Stimulated activated CD8-positive, alpha-beta memory T cell treated with anti-CD3 and anti-CD28 coated beads, Interleukin-4, amount 100 ng/mL, for 24 hours (primary cell): ENCODE data around the gene SLC7A6.
A peak's percentile ranks its signal among the peaks of the same experiment; 100 is the strongest.

Experiments used
- DNase-seq: peaks from one replicate; pipeline ENCODE4 v3.0.0-alpha.2; 2020; ENCODE audit warnings: low read depth

The SLC7A6 gene

DNA sequence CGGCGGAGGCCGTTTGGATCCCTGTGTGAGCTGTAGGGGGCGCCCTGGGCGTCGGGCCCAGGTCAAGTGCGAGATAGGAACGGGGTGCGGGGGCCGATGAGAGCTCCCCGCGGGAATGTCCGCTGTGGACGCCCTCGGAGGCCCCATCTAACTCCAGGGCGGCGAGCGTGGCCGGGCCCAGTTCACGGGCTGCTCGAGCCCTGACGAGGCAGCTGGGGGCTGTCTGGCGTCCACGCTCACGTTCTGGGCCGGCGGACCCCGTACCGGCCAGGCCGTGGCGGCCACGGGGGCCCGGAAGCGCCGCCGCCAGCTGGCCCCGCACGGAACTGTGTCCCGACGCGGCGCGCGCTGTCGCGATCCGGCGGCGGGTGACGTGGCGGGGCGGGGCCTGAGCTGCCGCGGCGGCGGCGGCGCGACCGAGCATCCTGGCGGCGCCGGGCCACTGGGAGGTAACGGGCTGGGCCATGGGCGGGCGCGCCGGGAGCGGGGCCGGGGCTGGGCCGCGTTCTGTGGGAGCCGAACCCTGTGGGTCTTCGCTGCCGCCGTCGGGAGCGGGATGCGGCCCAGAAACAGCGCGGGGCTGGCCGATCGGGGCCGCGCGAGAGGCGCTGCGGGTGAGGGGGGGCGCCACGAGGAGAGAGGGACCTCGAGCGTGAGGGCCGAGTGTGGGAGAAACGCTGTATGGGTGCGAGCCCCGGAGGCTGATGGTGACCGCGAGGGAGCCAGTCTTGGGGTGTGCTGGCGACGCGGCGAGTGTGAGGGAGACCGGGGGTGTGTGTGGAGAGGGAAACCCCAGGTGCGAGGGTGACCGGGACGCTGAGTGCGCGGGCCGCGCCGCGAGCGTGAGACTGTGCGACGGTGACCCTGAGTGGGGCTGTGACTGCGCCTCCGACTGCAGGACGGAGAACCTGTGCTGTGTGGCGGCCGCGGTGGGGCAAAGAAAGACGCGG is at the start of gene SLC7A6:
Gene SLC7A6, plus strand, starts transcription at position 399 of the 950 bp plus-strand sequence. CDS start 10,201 bp downstream, outside the sequence.
- DNase-seq: peak; percentile 75

DNA sequence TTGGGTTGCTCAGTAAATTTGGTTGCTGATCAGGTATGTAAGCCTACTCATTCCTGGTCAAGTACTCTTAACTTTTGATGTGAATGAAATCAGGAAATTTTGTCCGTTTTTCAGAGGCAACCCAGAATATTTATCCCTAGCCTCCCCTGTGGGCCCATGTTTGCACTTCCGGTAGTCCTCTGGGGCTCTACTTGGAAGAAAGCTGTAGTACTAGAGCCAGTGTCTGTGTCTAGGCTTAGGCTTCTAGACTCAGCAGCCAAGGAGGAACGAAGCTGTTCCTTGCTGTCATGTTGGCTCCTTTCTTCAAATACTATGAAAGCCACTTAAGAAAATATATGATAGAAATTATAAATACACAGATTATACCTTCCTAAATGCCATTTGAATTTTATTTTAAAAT is 49.6 kb upstream of the SLC7A6 start:
- no peak for DNase-seq

DNA sequence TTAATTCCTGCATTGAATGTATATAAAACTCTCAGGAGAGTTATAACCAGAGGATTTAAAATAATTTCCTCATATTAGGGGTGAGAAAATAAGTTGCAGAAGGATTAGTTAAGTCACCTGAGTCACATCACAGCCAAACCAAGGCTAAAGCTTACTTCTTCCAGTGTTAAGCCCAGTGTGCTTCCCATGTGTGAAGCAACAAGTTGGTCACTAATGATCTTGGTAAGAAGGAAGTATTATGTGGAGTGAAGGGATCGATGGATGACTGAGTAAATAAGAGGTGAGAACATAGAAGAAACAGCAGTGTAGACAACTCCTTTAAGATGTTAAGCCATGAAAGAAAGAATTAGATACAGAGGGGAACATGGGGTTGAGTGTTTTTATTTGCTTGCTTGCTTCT is 49.0 kb upstream of the SLC7A6 start:
- DNase-seq: no peak

DNA sequence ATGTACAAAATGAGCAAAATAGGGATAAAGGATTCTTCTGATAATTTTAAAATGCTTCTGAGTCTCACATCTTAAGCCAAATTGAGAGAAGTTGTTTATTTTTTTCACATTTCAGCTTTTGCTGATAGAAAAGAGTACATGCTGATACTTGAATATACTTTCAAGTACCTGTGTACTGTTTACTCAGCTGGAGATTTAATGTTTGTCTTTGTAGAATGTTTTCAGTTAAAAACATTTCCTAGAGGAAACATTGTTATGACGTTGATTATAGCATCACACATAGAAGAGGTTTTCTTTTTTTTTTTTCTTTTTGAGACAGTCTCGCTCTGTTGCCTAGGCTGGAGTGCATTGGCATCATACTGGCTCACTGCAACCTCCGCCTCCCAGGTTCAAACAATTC is 48.1 kb upstream of the SLC7A6 start:
- no peak for DNase-seq

DNA sequence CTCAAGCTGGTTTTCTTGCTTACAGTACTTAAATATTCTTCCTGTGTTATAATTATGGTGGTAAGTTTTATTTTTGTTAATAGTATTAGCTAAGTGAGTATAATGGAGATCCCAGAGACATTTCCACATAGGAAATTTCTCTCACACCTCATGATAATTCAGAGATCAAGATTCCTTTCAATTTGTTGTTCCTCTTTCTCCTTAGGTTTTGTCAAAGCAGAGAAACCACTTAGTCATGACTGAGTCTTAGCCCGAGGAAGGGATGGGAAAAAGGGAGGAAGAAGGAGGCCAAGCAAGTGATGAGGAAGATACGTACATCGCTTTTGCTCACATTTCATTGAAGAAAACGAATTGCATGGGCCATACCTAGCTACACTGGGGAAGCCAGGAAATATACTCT is 46.8 kb upstream of the SLC7A6 start:
- no peak for DNase-seq

- no peak for DNase-seq
Observed at GRCh38 chr16:68219725-68220351, 44.5 kb upstream of the SLC7A6 start.

DNA sequence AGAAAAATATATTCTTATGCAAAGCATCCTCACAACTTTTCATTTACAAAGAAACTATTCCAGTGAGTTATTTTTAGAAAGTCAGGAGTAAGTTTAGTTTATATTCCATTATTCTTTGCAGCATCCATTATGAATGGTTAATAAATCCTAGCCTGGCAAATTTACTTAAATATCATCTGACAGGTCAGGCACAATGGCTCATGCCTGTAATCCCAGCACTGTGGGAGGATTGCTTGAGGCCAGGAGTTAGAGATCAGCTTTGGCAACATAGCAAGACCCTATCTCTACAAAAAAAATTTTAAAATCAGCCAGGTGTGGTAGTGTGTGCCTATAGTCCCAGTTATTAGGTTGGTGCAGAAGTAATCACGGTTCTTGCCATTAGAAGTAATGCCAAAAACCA is 41.3 kb upstream of the SLC7A6 start:
- DNase-seq: no peak

DNA sequence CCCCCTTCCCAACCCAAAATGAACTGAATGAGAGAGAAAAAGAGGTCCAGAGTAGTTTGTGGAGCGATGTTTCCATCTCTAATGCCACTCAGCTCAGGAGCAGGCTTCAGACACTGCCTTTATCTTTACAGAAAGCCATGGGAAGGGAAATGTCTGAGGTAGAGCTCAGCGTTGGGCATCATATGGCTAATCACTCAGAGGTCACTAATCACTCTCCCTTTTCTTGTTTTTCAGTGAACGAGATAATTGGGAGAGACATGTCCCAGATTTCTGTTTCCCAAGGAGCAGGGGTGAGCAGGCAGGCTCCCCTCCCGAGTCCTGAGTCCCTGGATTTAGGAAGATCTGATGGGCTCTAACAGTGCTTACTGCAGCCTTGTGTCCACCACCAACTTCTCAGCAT is 38.2 kb upstream of the SLC7A6 start:
- DNase-seq: no peak

DNA sequence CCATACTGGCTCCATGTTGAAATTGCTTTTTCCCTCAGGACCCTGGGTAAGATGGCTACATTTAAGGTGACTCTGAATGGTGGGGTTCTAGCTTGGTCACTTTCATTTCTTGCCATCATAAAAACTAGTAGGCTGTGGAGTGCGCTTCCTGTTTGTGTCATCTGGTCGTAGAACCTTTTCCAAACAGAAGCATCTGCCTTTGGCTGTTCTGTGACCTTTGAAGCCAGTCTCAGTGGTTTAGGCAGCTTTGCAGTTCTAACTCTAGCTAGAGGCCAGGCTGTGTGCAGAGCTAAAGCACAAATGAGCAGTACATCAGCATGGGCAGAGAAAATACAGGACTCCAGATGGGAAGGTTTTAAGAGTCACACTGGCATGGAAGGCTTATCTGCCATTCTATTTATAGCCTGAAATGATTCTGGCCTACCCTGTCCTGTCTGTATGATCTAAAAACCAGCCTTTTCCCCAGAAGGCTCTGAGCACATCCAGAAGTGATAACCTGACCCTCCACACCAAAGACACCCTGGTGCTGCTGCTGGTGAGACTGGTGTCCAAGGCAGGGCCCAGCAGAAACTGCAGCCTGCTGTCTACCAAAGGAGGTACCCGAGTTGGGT is 37.0 kb upstream of the SLC7A6 start:
- DNase-seq: no peak

DNA sequence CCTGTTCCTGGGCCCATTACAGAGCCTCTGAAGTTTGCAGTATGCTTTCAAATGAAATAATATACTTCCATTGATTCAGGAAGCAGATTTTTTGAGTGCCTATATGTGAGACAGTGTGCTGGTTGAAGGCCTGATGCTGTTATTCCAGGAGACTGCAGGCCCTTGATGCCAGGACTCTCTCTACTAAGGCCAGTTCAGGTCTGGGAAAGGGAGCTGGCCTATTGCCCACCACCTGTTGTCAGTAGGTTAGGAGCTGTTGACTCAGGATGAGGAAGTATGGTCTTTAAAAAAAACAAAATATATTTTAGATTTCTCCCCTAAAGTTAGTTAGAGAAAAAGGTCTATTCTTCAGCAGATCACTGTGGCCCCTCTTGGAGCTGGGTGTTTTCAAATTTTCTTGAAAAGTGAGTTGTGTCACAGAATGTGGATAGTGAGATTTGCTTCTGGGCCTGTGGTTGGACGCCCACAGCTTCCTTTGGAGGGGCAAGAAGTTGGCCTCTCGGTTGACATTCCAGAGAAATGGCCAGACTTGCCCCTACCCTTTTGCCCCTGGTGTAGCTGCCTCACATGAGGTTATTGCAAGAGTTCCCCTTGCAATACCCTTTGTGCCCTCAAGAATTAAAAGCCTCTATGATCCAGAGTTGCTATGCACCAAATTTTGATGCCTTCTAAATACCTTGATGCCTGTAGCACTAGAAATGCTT is 36.3 kb upstream of the SLC7A6 start:
- no peak for DNase-seq

GRCh38 chr16:68228652-68229051 is 35.7 kb upstream of the SLC7A6 start:
- DNase-seq: no peak

DNA sequence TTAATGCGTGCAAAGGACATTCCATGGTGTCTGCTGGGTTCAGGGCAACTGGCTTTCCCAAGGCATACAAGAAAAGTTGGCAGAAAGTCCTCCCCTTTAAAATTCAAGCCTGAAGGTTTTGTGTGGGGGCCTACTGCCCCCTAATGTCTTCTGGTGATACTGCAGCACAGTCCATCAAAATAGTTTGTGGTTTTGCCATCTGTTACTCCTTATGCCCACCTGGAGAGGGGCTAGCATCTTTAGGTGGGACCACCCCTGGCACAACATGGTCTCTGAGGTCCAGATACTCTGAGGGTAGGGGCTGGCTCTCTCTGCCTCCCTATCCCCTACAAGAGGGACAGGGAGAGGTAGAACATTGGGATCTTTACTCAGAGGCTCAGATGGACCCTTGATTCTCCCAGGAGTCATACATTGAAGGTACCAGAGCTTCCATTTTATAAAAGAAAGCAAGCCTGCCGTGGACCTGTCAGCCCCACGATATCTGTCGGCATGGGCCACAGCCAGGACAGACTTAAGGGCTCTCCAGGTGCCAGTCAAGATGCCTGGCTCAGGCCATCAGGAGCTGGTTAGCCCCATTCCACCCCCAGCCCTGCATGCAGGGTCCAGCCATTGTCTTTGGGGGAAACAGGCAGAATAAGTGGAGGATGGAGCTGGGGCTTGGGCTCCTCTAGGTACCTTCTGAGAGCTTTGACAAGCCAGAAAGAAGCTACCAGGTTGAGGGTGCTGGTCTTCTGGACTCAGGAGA is 34.7 kb upstream of the SLC7A6 start:
- no peak for DNase-seq

DNA sequence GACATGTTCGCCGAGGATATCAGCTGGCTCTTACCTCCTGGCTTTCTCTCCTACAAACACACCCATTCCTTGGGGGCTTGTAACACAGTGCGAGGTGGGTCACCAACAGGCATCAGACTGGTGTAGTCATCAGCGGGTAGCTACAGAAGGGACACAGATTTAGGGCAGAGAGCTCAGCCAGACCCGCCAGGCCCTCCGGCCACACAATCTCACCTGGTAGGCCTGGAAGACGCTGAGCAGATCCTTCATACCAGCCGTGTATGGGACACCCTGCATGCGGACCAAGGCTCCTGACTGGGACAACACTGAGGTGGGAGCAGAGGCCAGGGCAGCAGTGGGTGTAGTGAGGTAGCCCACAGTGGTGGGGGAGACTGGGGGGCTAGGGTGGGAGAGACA is 34.2 kb upstream of the SLC7A6 start:
- no peak for DNase-seq

DNA sequence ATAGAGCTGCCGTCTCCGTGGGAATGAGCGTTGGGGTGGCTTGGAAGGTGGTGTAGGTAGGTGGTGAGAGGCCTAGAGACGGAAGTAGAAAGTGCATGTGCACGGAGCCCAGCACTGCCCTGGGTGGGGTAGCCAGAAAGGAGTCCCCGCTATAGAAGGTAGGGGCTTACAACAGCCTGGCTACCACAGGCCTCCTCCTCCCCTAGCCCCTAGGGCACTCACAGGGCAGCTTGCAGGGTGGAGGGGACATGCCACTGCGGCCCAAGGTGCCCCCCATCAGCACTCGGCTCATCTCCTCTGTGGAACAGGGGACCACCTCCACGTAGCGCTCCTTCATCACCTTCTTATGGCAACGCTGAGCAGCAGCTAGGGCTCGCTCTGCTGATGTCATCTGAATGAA is 33.4 kb upstream of the SLC7A6 start:
- DNase-seq: no peak

DNA sequence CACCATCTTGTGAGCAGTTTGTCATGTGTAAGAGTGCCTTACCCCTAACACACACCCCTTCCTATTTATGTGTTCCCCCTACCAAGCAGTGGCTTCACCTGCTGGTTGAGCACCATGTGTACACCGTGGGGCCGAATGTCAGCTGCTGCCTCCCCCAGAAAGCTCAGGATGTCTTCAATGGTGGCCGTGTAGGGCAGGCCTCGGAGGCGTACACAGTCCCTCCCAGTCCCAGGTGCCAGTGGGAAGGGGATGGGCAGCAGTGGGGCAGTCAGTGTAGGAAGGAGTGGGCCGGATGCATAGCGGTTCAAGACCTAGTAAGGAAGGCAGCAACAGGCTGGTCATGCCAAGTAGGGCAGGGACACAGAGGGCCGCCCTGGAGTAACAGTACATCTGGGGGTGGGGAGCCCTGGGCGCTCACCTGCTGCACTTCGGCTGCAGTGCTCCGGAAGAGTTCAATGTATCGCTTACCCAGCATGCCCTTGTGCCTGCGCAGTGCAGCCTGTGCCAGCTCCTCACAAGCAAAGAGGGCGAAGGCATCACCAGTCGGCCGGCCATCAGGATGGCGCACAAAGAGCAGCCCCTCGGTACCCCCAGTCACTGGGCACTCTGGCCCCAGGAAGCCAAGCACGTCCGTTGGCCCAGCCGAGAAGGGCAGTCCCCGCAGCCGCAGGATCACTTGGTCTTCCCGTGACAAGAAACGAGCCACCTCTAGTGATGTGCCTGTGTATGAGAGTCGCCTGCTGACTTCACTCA is 32.8 kb upstream of the SLC7A6 start:
- no peak for DNase-seq

- DNase-seq: no peak
Observed at GRCh38 chr16:68232335-68232734, 32.0 kb upstream of the SLC7A6 start.

- DNase-seq: no peak
Observed at GRCh38 chr16:68233085-68233834, 31.1 kb upstream of the SLC7A6 start.

- no peak for DNase-seq
Observed at GRCh38 chr16:68233835-68234187, 30.5 kb upstream of the SLC7A6 start.

DNA sequence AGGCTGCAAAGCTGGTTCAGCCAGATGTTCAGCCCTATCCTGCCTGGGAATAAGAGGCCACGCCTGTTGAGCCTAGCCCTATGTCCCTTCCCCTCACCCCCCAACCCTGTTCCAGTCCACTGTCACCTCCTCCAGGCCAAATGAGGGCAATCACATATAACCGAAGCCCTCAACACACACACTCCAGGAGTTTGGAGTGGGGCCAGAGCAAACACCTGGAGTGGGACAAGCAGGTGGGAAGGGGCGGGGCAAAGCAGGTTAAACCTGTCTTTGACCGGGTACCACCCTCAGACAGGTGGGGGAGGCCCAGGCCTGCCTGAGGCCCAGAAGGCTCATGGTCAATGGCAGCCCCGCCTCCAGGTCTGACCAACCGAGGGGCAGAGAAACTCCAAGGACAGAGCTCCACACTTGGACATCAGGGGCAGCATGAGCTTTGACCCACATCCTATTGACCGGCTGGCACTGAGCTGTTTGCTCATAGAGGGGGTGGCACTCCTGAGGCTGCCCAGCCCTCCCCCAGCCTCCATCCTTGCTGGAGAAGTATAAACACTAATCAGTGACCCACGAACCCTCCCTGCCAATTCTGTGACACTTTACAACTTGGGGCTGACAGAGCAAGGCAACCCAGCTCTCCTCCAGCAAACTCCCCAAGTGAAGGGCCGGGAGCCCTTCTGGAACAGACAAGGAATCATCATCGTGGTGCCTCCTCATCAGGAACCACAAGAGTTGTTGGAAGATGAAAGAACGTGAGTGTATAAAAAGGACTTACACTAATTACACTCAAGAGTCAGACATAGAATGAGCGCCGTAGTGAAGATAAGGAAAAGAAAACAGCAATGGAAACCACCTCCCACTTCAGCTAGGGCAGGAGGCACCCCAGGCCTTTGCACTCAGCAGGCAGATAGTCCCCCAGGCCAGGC is 29.9 kb upstream of the SLC7A6 start:
- DNase-seq: no peak
